GM12865 (cell line): ENCODE results near the gene TRIM7.

Experiments used
- DNase-seq: peaks from one replicate; pipeline ENCODE4 v3.0.0; 2010; ENCODE audit warnings: low read depth
- H3K4me3 ChIP-seq: 2 replicates; pipeline ENCODE4 v1.5.1; 2011; ENCODE audit warnings: mild to moderate bottlenecking, low read depth, low read length, control low read depth
- TF ChIP-seq, protein P1 (sequence below): IDR thresholded peaks from 2 replicates; pipeline ENCODE4 v1.5.1; 2011; ENCODE audit warnings: low read length, control low read depth, low read depth, inconsistent platforms; ENCODE audit not compliant: insufficient read depth; ENCODE audit errors: missing control alignments

TRIM7 gene

GRCh38 chr5:181173420-181174342 is 31.3 kb downstream of the TRIM7 start:
- peak overlapping the region; percentile 50 for H3K4me3 ChIP-seq
- TF ChIP-seq, protein P1, sequence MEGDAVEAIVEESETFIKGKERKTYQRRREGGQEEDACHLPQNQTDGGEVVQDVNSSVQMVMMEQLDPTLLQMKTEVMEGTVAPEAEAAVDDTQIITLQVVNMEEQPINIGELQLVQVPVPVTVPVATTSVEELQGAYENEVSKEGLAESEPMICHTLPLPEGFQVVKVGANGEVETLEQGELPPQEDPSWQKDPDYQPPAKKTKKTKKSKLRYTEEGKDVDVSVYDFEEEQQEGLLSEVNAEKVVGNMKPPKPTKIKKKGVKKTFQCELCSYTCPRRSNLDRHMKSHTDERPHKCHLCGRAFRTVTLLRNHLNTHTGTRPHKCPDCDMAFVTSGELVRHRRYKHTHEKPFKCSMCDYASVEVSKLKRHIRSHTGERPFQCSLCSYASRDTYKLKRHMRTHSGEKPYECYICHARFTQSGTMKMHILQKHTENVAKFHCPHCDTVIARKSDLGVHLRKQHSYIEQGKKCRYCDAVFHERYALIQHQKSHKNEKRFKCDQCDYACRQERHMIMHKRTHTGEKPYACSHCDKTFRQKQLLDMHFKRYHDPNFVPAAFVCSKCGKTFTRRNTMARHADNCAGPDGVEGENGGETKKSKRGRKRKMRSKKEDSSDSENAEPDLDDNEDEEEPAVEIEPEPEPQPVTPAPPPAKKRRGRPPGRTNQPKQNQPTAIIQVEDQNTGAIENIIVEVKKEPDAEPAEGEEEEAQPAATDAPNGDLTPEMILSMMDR: no peak
- DNase-seq: peak; percentile 88

DNA sequence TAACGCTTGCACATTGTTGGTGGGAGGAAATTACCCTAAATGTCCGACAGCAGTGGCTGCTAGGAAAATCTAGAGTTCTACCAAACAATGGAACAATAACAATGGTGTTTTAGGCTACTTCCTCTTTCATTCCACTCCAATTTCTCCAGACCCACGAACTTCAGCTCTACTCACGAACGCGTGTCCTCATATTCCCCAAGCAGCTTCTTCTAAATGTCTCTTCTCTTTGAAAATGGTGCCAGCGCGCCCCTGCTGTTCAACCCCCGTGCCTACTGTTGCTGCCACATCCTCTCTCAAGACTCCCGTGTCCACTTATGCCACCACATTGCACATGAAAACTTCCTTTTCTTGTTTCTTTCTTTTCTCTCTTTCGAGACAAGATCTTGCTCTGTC is 32.0 kb downstream of the TRIM7 start:
- DNase-seq: peak; percentile 68

GRCh38 chr5:181171782-181172181 is 33.2 kb downstream of the TRIM7 start:
- DNase-seq: no peak
- TF ChIP-seq, protein P1: no peak
- no peak overlapping the region for H3K4me3 ChIP-seq

More for the DNA sequence above, 32.0 kb downstream of the TRIM7 start:
- H3K4me3 ChIP-seq: peak overlapping the region; percentile 50
- TF ChIP-seq, protein P1: no peak

GRCh38 chr5:181170996-181171395 is 34.0 kb downstream of the TRIM7 start:
- TF ChIP-seq, protein P1: no peak
- no peak for DNase-seq
- no peak overlapping the region for H3K4me3 ChIP-seq

- TF ChIP-seq, protein P1: no peak
- H3K4me3 ChIP-seq: peak overlapping the region; percentile 5
- DNase-seq: no peak
These were observed 34.7 kb downstream of the TRIM7 start for GRCh38 chr5:181170237-181170825.

GRCh38 chr5:181169459-181170236 is 35.3 kb downstream of the TRIM7 start:
- peak; percentile 89 for DNase-seq

GRCh38 chr5:181168595-181169118 is 36.3 kb downstream of the TRIM7 start:
- no peak overlapping the region for H3K4me3 ChIP-seq
- no peak for DNase-seq
- TF ChIP-seq, protein P1: no peak

More at GRCh38 chr5:181169459-181170236, 35.3 kb downstream of the TRIM7 start:
- peak overlapping the region; percentile 5 for H3K4me3 ChIP-seq
